GM12874 (cell line): ENCODE results near the gene CNTNAP4.

Experiments
- CTCF ChIP-seq: IDR thresholded peaks from 2 replicates; pipeline ENCODE4 v1.5.1; 2011; ENCODE audit warnings: low read depth, mild to moderate bottlenecking, control low read depth, low read length, moderate library complexity; ENCODE audit not compliant: insufficient read depth

CNTNAP4 gene

GRCh38 chr16:76390476-76390875 is 113.3 kb downstream of the CNTNAP4 start:
- no peak for TF ChIP-seq CTCF

GRCh38 chr16:76396977-76397376 is 119.8 kb downstream of the CNTNAP4 start:
- TF ChIP-seq CTCF: no peak

- TF ChIP-seq CTCF: no peak
Observed at GRCh38 chr16:76409706-76410105, 132.5 kb downstream of the CNTNAP4 start.

- no peak for TF ChIP-seq CTCF
Observed at GRCh38 chr16:76421571-76421970, 144.4 kb downstream of the CNTNAP4 start.

GRCh38 chr16:76428858-76429257 is 151.7 kb downstream of the CNTNAP4 start:
- no peak for TF ChIP-seq CTCF

GRCh38 chr16:76441391-76441790 is 164.2 kb downstream of the CNTNAP4 start:
- TF ChIP-seq CTCF: no peak

- TF ChIP-seq CTCF: no peak
Observed at GRCh38 chr16:76441876-76442275, 164.7 kb downstream of the CNTNAP4 start.

- TF ChIP-seq CTCF: no peak
Observed at GRCh38 chr16:76443973-76444372, 166.8 kb downstream of the CNTNAP4 start.
